NCI-H1694 (cell line): ENCODE results near the gene DUSP22.

Experiments used
- DNase-seq: peaks from one replicate; lab custom pipeline; 2025; lab: John Stamatoyannopoulos, UW

DUSP22 gene

DNA sequence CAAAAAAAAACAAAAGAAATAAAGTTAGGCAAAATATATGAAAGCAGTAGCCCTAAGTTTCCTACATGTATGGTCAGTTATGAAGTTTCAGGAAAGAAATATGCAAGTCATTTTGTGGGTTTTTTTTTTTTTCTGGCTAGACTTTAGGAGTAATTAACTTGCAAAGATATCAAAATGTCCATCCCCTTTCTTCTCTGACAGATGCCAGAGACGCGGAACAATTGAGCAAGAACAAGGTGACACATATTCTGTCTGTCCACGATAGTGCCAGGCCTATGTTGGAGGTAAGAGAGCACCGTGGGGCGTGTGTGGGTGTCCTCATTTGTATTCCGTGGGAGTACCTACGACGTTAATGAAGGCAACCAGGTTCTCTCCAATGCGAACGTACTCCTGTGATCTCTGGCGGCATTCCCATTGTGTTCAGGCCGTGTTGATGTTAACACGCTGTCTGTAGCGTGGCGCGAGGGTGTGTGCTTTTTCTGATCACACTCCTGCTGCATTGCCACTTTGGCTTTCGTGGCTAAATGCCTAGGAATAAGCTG lies 19.5 kb downstream of the DUSP22 start:
- DNase-seq = no peak

DNA sequence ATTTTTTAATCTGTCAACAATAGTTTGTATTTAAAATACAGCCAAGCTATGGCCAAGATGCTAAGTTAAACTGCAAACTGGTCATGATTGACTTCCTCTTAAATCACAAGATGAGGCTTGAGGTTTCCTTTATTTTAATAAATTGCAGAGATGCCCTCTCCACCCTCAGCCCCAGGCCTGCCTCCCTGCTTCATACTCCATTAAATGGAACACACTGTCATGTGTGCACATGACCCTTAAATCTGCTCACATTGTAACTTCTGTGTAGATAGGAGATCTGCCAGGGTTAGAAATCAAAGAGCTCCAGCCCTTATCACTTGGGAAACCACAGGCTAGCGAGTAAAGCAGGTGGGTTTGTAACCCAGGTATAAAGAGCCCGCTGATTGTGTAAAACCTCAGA lies 20.8 kb downstream of the DUSP22 start:
- no peak for DNase-seq

DNA sequence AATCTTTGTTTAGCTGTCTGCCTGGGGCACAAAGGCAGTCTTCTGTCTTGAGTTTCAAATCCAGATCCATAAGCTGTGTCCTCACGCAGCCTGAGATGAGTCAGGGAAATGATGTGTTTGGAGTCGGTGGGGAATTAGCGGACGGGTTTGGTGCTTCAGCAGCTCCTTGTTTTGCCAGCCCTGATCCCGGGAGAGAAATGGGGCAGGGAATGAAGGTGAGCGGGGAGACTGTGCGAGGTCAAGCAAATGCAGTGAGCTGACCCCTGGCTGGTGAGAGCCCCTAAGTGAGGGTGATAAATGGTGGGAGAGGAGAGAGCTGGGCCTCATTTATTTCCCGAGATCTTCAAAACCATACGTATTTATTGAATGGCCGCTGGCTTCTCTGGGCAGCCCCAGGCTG lies 21.6 kb downstream of the DUSP22 start:
- no peak for DNase-seq

DNA sequence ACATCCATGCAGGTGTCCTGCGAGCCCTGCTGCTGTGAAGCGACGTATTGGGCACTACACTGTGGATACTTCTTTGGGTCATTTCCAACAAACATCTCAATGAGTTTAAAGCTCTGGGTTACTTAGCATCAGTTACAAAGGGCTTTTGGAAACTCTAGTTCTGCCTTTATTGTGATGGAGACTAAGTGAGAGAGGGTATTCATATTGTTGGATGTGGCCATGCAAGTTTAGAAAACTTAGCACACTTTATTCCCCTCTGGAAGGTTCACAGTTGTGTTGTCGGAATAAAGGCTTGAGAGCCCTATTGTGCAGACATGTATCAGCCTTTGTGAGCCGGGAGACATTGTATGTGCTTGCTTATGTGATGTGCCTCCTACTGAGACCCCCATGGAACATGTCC lies 22.1 kb downstream of the DUSP22 start:
- no peak for DNase-seq

DNA sequence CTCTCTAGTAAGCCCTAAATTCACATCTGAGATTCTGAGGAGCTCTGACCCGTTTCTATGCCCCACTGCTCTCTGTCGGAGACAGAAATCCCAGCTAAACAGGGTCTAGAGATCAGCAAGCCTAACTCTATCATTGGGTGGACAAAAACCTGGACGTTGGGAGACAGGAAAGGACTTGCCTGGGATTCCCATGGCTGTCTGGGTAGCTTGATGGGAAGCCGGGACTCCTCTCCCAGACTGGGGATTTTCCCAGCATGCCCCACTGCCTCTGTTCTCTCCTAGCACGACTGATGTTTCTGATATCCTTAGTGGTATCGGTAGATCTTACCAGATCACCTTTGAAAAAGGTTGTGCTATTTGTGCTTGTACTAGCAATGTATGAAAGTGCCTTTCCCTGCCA lies 22.9 kb downstream of the DUSP22 start:
- DNase-seq = no peak

DNA sequence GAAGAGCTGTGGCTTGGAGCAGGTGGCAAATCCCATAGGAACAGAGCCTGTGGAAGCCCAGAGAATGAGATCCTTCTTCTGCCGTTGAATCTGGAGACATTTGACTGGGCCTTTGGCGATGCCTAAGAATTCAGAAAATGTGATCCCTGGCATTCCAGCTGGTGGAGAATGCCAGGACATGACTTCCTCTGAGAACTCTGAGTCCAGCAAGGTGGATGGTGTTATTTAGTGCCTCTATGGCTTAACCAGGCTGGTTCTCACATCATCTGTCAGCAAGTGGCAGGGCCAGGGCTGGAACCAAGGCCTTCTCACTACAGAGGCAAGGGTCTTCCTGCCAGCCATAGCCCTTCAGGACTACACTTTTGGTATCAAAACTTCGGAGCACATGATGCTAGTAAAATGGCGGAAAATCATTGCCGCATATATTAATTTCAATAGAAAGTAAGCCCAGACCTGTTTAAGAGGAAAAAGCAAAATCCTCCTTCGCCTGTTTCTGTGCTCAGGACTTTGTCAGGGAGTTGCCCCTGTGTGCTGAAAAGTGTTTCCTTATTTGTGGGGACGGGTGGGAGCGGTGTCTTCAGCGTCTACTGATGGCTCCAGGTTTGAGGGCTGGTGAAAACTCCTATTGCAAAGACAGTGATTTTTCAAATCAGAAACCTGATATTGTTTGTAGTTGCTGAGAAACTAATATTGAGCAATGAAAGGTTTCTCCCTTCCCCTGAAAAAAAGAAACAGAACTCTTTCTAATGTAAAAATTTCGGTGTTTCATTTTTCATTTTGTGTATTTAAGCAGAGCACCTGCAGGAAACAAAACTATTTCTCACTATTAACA lies 23.9 kb downstream of the DUSP22 start:
- DNase-seq = no peak

DNA sequence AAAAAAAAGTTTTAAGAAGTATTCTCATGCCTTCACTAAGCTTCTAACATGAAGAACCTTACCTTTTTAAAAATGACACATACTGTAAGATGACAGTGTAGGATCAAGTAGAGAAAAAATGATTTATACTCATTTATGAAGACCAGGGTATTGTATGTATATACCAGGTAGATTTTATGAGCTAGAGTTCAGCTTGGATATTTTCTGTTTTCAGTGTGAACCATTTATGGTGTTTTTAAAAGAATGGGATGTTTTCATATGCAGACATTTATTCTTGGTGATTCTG lies 24.4 kb downstream of the DUSP22 start:
- DNase-seq = no peak

DNA sequence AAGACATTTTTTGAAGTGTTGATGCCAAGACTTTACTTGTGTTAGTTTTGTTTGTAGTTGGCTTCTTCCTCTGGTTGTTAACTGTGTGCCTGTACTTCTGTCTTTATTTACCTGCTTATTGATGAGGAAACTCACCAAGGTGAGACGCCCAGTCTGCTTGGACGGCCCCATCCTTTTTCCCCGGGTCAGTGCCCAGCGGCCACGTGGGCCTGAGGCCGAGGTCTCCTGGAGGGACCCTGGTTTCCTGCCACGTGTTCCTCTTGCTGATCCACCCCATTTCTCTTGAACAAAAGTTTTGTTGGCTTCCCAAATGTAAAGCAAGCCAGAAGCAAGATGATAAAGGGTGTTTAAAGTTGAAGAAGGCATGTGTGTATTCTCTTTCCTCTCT lies 24.8 kb downstream of the DUSP22 start:
- DNase-seq = no peak

DNA sequence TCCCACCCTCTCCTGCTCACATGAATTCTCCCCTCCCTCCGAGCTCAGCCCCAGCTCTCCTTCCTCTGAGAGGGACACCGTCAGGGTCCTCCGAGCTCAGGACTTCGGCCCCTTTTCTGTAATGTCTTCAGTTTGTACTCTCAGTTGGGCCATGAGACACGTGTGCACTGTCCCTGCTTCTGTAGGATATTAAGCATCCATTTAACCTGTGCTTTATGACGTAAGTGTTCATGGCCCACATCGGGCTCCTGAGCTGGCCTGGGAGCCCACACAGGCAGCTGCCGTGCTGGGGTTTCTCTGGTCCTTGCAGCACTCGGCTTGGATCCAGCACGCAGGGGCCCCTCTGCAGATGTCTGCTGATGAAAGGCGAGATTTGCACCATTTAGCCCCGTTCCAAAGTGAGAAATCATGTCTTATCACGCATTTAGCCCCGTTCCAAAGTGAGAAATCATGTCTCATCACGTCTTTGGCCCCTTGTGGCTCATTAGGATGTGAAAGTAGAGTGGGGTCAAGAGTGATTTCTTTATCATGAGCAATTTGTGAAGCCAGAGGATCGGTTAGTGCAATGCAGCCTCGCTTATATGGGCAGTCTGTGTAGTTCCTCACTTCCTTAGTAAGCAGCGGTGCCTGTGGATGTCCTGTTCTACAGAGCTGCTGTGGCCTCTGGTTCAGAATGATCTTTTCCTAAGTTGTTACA lies 25.3 kb downstream of the DUSP22 start:
- no peak for DNase-seq

DNA sequence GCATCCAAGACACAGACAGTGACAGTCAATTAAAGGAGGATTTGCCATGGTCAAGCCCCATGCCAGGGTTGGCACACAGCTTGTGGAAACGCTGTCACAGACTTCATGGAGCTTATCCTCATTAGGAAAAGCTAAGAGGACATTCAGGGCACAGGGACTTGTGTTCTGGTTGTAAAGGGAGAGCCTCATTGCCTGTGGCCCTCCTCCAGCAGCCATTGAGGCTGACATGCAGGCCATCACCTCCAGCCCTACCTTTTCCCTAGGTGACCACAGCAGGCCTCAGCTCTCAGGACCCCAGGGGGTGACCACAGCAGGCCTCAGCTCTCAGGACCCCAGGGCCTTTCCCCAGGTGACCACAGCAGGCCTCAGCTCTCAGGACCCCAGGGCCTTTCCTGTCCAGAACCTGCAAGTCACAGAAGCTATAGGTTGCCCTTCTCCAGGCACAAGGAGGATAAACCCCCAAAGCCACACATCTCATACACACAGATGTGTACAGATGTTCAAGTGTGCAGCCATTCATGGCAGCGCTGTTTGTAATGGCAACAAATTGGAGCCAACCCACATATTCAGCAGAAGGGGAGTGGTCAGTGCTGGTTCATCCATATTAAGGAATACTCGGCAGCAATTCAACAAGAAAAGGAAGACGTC lies 26.1 kb downstream of the DUSP22 start:
- DNase-seq = no peak

DNA sequence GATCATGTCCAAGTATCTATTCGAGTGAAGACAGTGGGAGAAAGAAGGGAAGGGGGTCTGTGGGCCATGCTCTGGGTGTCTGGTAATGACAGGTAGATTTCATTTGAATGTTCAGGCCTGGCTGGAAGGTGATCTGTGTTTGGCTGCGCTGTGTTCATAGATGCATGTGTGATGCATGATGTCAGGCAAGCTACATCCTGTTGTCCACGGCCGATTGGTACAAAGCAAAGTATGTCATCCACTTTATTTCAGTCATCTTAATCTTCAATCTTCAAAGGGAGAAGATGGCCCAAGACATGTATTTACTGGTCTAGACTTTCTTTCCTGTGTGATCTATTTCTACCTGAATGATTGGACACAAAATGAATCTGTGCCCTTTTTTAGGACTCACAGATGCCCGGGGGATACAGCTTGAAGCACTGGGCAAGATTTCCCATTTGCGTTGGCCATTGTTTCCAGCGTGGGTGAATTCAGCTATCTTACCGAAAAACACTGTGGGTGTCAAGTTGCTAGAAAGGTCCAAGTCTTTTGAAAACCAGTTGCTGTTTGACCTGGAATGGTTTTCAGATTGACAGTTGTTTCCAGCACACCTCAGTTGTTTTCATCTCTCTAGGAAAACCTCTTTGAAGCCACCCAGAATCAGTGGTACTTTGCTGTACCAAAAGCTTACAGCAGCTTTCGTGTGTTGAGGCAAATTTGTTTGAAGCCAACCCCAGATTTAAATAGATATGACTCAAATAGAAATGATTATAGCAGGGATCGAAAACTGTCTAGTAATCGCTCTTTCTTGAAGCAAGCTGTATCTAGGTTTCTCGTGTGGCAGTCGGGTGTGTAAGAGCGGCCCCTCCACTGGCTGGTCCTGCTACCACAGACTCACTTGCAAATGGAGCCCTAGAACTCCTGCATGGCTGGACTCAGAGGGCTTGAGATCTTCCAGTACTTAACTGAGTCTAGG lies 27.2 kb downstream of the DUSP22 start:
- DNase-seq = no peak

DNA sequence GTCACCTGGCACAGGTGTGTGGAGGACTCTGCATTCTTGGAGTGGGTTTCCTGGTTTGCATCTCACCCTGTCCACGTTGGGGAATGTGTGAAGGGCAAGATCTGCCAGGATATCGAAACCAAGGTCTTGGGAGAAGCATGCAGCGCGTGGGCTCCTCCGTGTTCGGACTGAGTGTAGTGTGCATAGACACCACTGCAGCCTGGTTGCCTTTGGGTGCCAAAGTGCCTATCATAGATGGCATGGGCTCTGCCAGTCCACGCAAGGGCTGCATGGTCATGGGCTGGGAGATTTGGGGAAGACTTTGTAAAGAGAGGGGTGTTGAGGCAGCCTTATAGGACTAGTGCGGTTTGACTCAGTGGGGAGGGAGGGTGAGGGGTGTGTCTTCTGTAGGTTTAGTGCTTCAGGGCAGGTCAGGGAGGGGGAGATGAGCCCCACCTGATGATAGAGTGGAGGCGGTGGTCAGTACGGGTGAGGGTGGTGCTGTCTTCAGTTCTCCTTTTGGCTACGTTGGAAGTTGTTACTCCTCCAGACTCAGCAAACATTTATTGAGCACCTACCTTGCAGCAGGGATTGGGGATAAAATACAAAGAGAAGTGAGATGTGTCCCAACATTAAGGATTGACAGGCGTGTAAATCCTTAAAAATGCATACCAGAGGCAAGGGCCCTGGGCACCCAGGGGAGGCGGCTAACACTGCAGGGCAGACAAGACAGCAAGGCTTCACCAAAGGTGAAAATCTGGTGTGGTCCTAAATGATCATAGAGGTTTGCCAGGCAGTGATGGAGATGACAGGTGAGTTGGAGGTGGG lies 28.3 kb downstream of the DUSP22 start:
- DNase-seq = no peak

DNA sequence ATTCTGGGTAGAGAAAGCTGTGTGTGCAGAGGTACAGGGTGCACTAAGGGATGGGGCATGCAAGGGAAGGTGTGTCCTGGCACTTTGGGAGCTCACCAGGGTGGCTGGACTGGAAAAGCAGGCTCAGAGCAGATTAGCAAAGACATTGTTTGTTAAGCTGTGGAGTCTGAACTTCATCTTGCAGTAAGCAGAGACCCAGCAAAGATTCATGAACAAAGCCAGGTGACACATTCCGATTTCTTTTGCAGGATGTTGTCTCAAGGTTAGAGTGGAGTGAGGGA lies 28.8 kb downstream of the DUSP22 start:
- DNase-seq = no peak

DNA sequence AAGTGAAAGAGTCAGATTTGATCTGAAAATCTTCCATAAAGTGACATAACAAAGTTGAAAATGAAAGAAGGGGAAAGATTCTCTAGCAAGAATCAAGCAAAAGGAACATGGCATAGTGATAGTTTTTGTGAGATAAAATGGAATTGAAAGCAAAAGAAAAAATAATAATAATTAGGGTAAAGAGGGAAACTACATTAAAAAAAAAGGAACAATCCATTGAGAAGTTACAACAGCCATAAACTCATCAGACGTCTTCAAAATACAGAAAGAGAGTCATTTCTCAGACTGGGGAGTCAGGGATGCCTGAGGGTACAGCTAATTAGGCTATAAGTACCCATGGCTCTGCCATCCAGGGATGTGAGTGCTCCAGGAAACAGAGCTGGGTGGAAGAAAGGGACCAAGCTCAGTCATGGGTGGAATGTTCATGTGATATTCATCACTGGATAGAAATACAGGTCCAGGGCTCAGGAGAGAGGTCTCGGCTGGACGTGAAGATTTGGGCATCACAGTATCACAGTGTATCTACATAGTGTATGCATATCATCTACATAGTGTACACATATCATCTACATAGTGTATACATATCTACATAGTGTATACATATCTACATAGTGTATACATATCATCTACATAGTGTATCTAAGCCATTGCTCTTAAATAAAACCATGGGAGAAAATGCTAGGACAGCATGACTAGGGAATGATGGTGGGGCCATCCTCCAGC lies 29.4 kb downstream of the DUSP22 start:
- DNase-seq = no peak

DNA sequence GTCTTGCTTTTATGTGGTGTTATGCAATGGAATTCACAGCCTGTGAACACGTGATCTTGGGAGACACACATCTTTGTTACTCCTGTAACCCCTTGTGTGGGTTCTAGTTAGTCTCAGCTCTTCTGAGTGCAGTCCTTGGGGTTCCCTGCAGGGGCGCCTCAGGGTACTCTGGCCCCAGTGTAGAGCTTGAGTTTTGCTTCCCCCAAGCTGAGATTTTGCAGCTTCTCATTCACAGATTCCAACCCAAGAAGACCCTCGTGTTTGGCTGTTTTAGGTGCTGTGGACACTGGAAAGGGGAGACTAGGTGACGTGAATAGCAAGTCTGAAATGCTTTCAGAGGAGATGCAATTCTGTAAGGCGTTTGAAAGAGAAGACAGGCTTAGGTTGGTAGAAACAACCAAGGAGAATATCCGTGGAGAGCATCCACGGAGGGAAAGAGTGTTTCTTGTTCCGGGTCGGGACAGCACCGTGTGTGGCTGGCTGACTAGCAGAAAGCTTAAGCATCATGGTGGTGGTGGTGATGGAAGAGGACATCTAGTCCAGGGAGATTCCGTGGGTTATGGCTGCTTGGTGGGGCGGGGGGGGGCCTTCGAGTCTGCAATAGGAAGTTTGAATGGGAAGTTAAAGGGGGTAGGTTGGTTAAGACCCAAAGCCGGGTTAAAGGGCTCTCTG lies 30.1 kb downstream of the DUSP22 start:
- no peak for DNase-seq

DNA sequence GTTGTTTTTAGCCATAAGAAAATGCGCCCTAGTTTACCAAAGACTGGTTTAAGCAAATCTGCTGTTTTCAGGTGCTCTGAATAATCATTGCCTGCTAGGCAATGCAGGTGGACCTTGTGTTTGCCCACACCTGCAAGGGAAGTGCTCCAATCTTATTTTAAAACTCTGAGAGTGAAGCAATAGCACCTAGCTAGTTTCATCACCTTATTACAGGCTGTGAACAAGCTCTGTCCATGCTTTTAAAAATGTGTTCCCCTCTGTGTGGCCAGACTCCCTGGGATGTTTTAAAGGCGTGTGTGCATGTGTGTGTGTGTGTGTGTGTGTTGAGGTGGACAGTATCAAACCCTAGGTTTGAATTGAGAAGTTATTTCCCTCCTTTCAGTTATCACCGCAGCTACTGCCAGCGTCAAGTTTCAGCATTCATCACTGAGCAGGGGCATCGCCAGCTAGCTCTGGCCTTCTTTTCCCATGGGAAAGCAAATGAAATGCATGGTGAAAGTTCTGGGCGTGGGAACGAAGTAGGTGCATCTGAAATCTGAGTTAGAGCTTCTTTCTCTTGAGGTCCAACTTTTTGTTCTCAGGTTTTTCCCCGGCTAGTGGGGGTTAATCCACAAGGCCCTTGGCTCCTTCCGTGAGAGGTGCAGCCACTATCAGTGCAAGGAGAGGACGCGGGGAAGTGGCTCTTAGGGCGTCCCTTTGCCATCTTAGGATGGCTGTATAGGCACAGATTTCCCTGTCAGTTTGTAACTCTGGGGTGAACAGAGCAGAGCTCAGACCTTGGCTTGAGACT lies 30.8 kb downstream of the DUSP22 start:
- no peak for DNase-seq

DNA sequence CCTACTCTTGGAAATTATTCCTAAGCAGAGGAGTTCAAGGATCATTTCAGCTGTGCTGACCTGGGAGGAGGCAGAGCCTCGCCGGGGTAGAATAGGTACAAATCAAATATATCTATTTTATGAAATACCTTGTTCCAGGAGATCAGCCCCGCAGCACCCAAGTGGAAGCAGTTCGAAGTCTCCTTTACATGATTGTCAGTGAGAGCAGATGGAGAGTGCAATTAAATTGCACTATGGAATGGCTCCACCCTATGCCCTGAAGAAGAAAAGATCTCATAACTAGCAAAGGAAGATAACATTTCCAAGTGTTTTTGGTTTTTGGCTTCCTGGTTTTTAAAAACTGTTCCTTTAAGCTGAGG lies 31.4 kb downstream of the DUSP22 start:
- no peak for DNase-seq

DNA sequence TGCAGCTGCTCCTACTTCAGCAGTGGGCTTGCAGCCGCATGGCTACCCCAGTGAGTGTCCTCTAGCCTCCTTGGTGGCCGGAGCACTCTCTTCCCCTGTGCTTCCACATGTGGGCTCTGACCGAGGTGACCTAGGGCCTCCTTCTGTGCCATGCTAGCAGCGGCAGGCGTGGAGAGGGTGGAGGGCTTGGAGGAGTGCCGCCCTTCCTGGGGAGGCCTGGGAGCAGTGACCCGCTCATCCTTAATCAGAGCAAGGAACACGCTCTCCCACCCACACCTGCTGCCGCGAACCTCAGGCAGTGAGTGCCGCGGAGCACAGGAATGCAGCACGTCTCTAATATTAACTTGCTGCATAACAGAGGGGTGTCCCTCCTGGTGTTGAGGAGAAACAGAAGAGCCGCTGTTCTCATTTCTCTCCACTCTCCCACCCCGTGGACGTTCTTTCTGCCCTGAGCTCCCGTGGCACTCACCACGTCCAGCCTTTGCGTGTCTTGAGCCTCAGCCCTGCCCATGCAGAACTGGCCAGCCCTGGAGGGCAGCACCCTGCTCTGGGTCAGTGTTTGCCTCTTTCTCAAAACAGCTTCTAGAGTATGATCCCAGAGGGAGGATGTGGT lies 31.9 kb downstream of the DUSP22 start:
- no peak for DNase-seq

DNA sequence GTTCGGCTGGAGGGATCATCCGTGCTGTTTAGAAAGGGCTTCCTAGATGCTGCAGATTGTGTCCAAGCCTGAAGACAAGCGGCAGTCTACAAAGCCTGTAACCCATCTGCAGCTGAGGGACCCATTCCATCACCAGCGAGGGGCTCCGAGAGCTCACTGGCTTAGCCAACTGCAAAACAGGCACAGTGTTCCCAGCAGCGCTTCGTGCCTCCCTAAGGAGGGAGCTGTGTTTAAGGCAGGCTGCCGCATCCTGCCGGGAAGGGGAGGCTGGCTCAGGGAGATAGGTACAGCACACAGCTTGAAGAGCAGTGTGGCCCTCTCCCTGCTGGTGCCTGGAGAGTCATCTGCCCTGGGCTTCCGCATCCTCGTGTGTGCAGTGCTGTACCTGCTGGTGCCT lies 32.4 kb downstream of the DUSP22 start:
- DNase-seq = no peak
